ENCODE results near the gene CTNND2.
A peak's percentile ranks its signal among the peaks of the same experiment; 100 is the strongest.

CTNND2 gene

GRCh38 chr5:11166923-11167322, 737.3 kb downstream of the CTNND2 start:
- DNase-seq = peak in 3 of 14 donors; percentile 12 to 36 (median 24)

GRCh38 chr5:11164531-11165294, 739.5 kb downstream of the CTNND2 start:
- peak in 7 of 14 donors; percentile 9 to 42 (median 18) for DNase-seq

- no peak for DNase-seq
Observed at GRCh38 chr5:11157132-11157531, 747.1 kb downstream of the CTNND2 start.

GRCh38 chr5:11153670-11154382, 750.4 kb downstream of the CTNND2 start:
- DNase-seq = no peak

GRCh38 chr5:11152368-11152767, 751.9 kb downstream of the CTNND2 start:
- DNase-seq = no peak

GRCh38 chr5:11150976-11151375, 753.3 kb downstream of the CTNND2 start:
- DNase-seq = no peak

- DNase-seq = no peak
Observed at GRCh38 chr5:11148810-11149539, 755.3 kb downstream of the CTNND2 start.

- no peak for DNase-seq
Observed at GRCh38 chr5:11146171-11146570, 758.1 kb downstream of the CTNND2 start.

GRCh38 chr5:11143456-11144267, 760.6 kb downstream of the CTNND2 start:
- DNase-seq = no peak

- no peak for DNase-seq
Observed at GRCh38 chr5:11139217-11139865, 764.9 kb downstream of the CTNND2 start.

GRCh38 chr5:11130131-11130530, 774.1 kb downstream of the CTNND2 start:
- DNase-seq = peak in 1 of 14 donors; percentile 59

GRCh38 chr5:11128021-11128420, 776.2 kb downstream of the CTNND2 start:
- peak in 1 of 14 donors; percentile 43 for DNase-seq

- peak in 1 of 14 donors; percentile 56 for DNase-seq
Observed at GRCh38 chr5:11126844-11127243, 777.4 kb downstream of the CTNND2 start.

GRCh38 chr5:11121885-11122284, 782.4 kb downstream of the CTNND2 start:
- DNase-seq = no peak

GRCh38 chr5:11110128-11110527, 794.1 kb downstream of the CTNND2 start:
- no peak for DNase-seq

GRCh38 chr5:11105696-11106095, 798.5 kb downstream of the CTNND2 start:
- peak in 1 of 14 donors; percentile 71 for DNase-seq

GRCh38 chr5:11104651-11105112, 799.6 kb downstream of the CTNND2 start:
- DNase-seq = no peak

GRCh38 chr5:11104210-11104609, 800.0 kb downstream of the CTNND2 start:
- no peak for DNase-seq

- no peak for DNase-seq
Observed at GRCh38 chr5:11084111-11084510, 820.1 kb downstream of the CTNND2 start.

GRCh38 chr5:11082404-11082945, 821.8 kb downstream of the CTNND2 start:
- no peak for DNase-seq

GRCh38 chr5:11076945-11077613, 827.2 kb downstream of the CTNND2 start:
- DNase-seq = no peak
